GM19397 (cell line): ENCODE data around the gene C17orf75.
"Not testable (repeated sequence)": the region's sequence is repeated elsewhere in the genome, so short reads cannot be mapped to it uniquely, and the experiment has no call there.

ENCODE experiments used
- ATAC-seq: cut with Tn5 transposase; IDR thresholded peaks from one replicate; pipeline ENCODE4 v1.9.1; 2021; ENCODE audit warnings: mild to moderate bottlenecking, moderate library complexity; ENCODE audit not compliant: unreplicated experiment

The C17orf75 gene, protein sequence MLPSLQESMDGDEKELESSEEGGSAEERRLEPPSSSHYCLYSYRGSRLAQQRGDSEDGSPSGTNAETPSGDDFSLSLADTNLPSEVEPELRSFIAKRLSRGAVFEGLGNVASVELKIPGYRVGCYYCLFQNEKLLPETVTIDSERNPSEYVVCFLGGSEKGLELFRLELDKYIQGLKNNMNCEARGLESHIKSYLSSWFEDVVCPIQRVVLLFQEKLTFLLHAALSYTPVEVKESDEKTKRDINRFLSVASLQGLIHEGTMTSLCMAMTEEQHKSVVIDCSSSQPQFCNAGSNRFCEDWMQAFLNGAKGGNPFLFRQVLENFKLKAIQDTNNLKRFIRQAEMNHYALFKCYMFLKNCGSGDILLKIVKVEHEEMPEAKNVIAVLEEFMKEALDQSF

DNA sequence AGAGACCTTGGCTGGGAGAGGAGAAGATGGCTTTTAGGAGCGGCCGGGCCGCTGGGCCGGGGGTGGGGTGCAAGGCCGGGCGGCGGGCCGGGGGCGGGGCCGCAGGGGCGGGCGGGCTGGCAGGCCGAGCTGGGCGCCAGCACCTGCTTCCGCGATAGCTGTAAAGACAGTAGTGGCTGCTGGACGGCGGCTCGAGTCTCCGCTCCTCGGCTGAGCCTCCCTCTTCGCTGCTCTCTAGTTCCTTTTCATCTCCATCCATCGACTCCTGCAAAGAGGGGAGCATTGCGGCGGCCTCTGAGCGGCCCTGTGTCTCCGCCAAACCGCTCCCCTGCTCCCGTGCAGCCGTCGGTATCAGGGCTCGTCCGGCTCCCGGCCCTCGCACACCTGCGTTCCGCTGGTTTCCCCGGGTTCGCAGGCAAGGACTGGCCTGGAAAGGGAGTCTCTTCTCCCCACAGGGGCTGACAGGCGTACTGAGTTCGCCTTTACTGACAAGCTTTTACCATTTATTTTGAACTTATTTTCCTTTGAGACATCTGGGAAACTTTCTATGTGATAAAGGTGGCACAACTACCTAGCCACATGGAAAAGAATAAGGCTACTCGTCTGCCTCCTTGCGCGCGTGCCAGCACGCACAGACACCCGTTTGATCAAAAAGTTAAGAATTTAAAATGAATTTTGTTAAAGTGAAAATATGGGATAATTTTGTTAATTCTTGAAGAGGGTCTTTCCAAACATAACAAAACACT is at the start of gene C17orf75:
TSS of gene C17orf75 (minus strand) at position 317 of the 746 bp plus-strand sequence. CDS start at position 283, 34 bp downstream.
- ATAC-seq = peak; percentile 82

GRCh38 chr17:32388613-32389459 is 46.9 kb upstream of the C17orf75 start:
- ATAC-seq = no peak

DNA sequence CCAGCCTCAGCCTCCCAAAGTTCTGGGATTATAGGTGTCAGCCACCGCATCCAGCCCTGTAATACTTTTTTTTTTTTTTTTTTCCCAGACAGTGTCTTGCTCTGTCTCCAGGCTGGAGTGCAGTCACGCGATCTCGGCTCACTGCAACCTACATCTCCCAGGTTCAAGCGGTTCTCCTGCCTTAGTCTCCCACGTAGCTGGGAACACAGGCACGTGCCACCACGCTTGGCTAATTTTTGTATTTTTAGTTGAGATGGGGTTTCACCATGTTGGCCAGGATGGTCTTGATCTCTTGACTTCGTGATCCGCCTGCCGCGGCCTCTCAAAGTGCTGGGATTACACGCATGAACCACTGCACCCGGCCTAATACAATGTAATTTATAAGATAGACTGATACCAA is 46.2 kb upstream of the C17orf75 start:
- ATAC-seq = not testable (repeated sequence)

- ATAC-seq = no peak
Measured at GRCh38 chr17:32386844-32387243, 44.9 kb upstream of the C17orf75 start.

- no peak for ATAC-seq
Measured at GRCh38 chr17:32385971-32386370, 44.0 kb upstream of the C17orf75 start.

- no peak for ATAC-seq
Measured at GRCh38 chr17:32385121-32385520, 43.1 kb upstream of the C17orf75 start.

GRCh38 chr17:32383926-32384434 is 42.0 kb upstream of the C17orf75 start:
- ATAC-seq = no peak

- ATAC-seq = no peak
Measured at GRCh38 chr17:32382526-32383223, 40.7 kb upstream of the C17orf75 start.

GRCh38 chr17:32370426-32370825 is 28.5 kb upstream of the C17orf75 start:
- no peak for ATAC-seq

DNA sequence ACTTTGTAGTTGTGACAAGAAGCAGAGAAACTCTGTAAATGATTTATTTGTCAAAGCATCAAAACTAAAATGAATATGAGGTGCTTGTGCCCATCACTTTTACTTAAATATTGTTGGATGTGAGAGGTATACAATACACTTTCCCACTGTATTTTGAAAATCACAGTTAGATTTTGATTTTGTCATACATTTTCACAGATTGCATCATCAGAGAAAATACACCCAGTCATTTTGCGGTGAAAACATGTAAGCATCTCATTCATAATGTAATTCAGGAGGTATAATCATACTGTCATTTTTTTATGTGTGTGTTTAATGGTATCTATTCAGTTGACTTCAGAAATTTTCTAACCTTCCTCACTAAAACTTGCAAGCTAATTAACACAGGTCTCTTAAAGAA is 19.3 kb upstream of the C17orf75 start:
- ATAC-seq = no peak

DNA sequence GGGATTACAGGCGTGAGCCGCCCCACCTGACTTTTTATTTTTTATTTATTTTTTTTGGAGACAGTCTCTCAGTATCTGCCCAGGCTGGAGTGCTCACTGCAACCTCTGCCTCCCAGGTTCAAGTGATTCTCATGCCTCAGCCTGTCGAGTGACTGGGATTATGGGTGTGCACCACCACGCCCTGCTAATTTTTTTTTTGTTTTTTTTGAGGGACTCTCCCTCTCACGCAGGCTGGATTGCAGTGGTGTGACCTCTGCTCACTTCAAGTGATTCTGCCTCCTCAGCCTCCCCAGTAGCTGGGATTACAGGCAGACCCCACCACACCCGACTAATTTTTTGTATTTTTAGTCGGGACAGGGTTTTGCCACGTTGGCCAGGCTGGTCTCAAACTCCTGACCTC is 15.6 kb upstream of the C17orf75 start:
- no peak for ATAC-seq

- no peak for ATAC-seq
Measured at GRCh38 chr17:32356750-32357149, 14.8 kb upstream of the C17orf75 start.

- ATAC-seq = no peak
Measured at GRCh38 chr17:32356378-32356743, 14.4 kb upstream of the C17orf75 start.

GRCh38 chr17:32355649-32356377 is 13.8 kb upstream of the C17orf75 start:
- ATAC-seq = no peak

DNA sequence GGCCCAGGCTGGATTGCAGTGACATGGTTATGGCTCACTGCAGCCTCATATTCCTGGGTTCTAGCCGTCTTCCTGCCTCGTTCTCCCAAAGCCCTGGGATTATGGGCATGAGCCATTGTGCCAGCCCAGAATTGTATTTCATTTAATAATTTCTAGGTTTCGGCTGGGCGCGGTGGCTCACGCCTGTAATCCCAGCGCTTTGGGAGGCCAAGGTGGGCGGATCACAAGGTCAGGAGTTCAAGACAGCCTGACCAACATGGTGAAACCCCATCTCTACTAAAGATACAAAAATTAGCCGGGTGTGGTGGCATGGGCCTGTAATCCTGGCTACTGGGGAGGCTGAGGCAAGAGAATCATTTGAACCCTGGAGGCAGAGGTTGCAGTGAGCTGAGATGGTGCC is 10.8 kb upstream of the C17orf75 start:
- not testable (repeated sequence) for ATAC-seq

- no peak for ATAC-seq
Measured at GRCh38 chr17:32350666-32351418, 8.9 kb upstream of the C17orf75 start.

GRCh38 chr17:32349854-32350665 is 8.1 kb upstream of the C17orf75 start, which contains the start of gene ZNF207:
ZNF207 (plus strand) TSS chr17:32350157; CDS start chr17:32350286, 129 bp downstream.
- ATAC-seq = peak; percentile 80

DNA sequence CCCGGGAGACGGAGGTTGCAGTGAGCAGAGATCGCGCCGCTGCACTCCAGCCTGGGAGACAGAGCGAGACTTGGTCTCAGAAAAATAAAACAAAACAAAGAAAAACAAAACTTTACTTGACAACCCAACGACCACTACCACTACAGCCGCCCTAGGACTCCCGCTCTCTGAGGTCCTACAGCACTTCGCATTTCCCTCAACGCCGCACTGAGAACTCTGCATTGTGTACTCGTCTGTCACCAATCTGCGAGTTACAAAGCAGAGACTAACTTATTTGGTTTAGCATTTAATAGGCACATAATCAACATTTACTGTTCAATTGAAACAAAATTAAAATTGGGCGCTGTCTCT is 7.5 kb upstream of the C17orf75 start:
- ATAC-seq = no peak
